Spleen (tissue), 11 donors: ENCODE results near the gene CXXC1. TPM values are rescaled to one million over a fixed set of nuclear protein-coding genes. Genes with fewer than 3 reads are reported as not detected.

Source experiments
- DNase-seq: peaks from one replicate; pipeline ENCODE4 v3.0.0-alpha.2; 2020
- H3K27ac ChIP-seq, 8 donors: fragments of 200-600 bp; sonication (generic) in 7 of 8; 1 replicate in 4 of 8; 2 replicates in 4 of 8; pipeline versions ENCODE4 v1.5.0 to v1.8.0; 2016 to 2021; ENCODE audit warnings: inconsistent platforms in 4 of 8, mild to moderate bottlenecking in 4 of 8, moderate library complexity in 1 of 8
- H3K27me3 ChIP-seq, 7 donors: fragments of 200-600 bp; sonication (generic) in 6 of 7; replicated peaks in 1 of 7; 1 replicate in 4 of 7; 2 replicates in 3 of 7; pipeline versions ENCODE4 v1.5.0 to v1.8.0; 2016 to 2021; ENCODE audit warnings: inconsistent platforms in 3 of 7, mild to moderate bottlenecking in 1 of 7
- H3K36me3 ChIP-seq, 6 donors: fragments of 200-600 bp; sonication (generic) in 5 of 6; 1 replicate in 4 of 6; 2 replicates in 2 of 6; pipeline versions ENCODE4 v1.5.0 to v1.8.0; 2016 to 2021; ENCODE audit warnings: inconsistent platforms in 2 of 6
- H3K4me1 ChIP-seq, 6 donors: fragments of 200-600 bp; sonication (generic) in 5 of 6; 1 replicate in 3 of 6; 2 replicates in 3 of 6; pipeline versions ENCODE4 v1.5.0 to v1.8.0; 2016 to 2021; ENCODE audit warnings: inconsistent platforms in 3 of 6
- H3K4me3 ChIP-seq, 8 donors: fragments of 200-600 bp; sonication (generic) in 7 of 8; 1 replicate in 4 of 8; 2 replicates in 4 of 8; pipeline versions ENCODE4 v1.5.0 to v1.8.0; 2016 to 2021; ENCODE audit warnings: inconsistent platforms in 4 of 8, mild to moderate bottlenecking in 4 of 8, moderate library complexity in 2 of 8
- H3K9me3 ChIP-seq, 8 donors: fragments of 200-600 bp; sonication (generic) in 7 of 8; 1 replicate in 4 of 8; 2 replicates in 4 of 8; pipeline versions ENCODE4 v1.5.0 to v1.8.0; 2016 to 2021; ENCODE audit warnings: inconsistent platforms in 4 of 8
- POLR2A ChIP-seq, 3 donors: fragments of 450-650 bp; IDR thresholded peaks; one replicate each; pipeline ENCODE4 v1.5.1; 2017; ENCODE audit warnings: antibody characterized with exemption in 3 of 3, mild to moderate bottlenecking in 1 of 3
- POLR2AphosphoS5 ChIP-seq, 3 donors: sonication (generic); formaldehyde crosslinking; IDR thresholded peaks; one replicate each; pipeline ENCODE4 v1.5.1; 2017; ENCODE audit warnings: antibody characterized with exemption in 3 of 3
- WGBS, 5 donors: extraction: QIAGEN DNeasy Blood & Tissue Kit in 3 of 5; methylation state at CpG; one replicate each; pipeline versions ENCODE4 v1.1.5 to v1.1.7; 2013 to 2018; 5-methylcytosine and 5-hydroxymethylcytosine counted together
- intact Hi-C: fragments of 100-400 bp; cut with DNase I; formaldehyde crosslinking; loops from one replicate; pipeline ENCODE4 v1.15.0; 2023; ENCODE audit warnings: low total_unique reads
- polyA plus RNA-seq, 3 donors: library from polyadenylated mRNA; stranded (reverse); fragments of 200-250 nt; gene quantifications; one replicate each; pipeline ENCODE4 v1.2.1, GENCODE V29; 2013
- total RNA-seq, 7 donors: library from RNA; depleted of rRNA in 3 of 7; stranded (reverse); fragments of >200 nt in 3 of 7; fragmentation: NEBNext Ultra II Directional in 4 of 7; extraction: Animal tissue kit (Norgen Biotek cat#: 25700) in 4 of 7; gene quantifications; one replicate each; pipeline versions ENCODE4 v1.1.0 to v1.2.1, GENCODE V29; 2016 to 2021
- TF ChIP-seq, protein P1 (sequence below), 11 experiments: fragments of 200-600 bp in 7 of 11; fragments of 450-650 bp in 4 of 11; sonication (generic) in 4 of 11; IDR thresholded peaks in 8 of 11; conservative IDR thresholded peaks in 3 of 11; 1 replicate in 7 of 11; 2 replicates in 4 of 11; pipeline versions ENCODE4 v1.4.0 to v1.8.0; 2016 to 2021; ENCODE audit warnings: antibody characterized with exemption in 11 of 11, inconsistent platforms in 4 of 11, mild to moderate bottlenecking in 1 of 11
- donor health status: healthy with polysubstance abuse.
- donor health status: DM: no; HTN: no; CAD: no; lungs with moderate emphysema.
- donor health status: DM: no; HTN: no; CAD: no.
- donor health status: Bipolar disorder and iron deficiency.
- donor health status: healthy.
- donor health status: DM: no; HTN: no; CAD: no.
- donor health status: DM: yes; HTN: yes; CAD: no.

The CXXC1 gene
- total and polyA plus RNA-seq, 10 donors, result 53.6 to 129 (median 102) TPM

DNA sequence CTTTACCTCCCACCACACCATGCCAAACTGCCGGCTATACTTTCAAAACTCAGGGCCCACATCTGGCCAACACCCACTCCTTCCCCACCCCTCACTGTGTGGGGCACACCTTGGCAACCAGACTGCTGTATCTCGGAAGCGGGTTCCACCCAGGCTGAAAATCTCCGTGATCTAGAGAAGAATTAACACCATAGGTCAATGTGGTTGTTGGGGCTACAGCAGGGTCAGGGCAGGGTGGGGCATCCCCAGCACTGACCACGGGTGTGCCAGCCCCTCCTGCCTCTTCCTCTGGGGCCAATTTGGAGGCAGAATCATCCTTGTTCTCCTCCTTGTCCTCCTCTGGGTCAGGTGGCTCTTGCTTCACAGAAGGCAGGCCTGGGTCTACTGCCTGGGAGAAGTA lies 14.9 kb downstream of the CXXC1 start:
- no peak for DNase-seq
- Histone ChIP-seq H3K4me1 (peaks cover 3 to 20% (median 13%) of the 10 kb centered on the region in 6 donors), H3K27ac (no peak overlapping the region), H3K27me3 (no peaks in the 10 kb centered on the region), H3K4me3 (no peak overlapping the region), H3K9me3 (no peaks in the 10 kb centered on the region), H3K36me3 (peaks cover 22 to 89% (median 83%) of the 10 kb centered on the region in 6 donors)
- no peak for TF ChIP-seq POLR2A (IDR thresholded peaks at IDR 0.05)
- TF ChIP-seq, protein P1, sequence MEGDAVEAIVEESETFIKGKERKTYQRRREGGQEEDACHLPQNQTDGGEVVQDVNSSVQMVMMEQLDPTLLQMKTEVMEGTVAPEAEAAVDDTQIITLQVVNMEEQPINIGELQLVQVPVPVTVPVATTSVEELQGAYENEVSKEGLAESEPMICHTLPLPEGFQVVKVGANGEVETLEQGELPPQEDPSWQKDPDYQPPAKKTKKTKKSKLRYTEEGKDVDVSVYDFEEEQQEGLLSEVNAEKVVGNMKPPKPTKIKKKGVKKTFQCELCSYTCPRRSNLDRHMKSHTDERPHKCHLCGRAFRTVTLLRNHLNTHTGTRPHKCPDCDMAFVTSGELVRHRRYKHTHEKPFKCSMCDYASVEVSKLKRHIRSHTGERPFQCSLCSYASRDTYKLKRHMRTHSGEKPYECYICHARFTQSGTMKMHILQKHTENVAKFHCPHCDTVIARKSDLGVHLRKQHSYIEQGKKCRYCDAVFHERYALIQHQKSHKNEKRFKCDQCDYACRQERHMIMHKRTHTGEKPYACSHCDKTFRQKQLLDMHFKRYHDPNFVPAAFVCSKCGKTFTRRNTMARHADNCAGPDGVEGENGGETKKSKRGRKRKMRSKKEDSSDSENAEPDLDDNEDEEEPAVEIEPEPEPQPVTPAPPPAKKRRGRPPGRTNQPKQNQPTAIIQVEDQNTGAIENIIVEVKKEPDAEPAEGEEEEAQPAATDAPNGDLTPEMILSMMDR (IDR thresholded peaks at IDR 0.05 in 8 of 11, conservative IDR thresholded peaks at IDR 0.05 in 3 of 11), result no peak
- TF ChIP-seq POLR2AphosphoS5 (IDR thresholded peaks at IDR 0.05), result no peak
- intact Hi-C loops, result no loop called here
- WGBS, 5 donors, result 77 to 100% (median 85%) methylated on average over 4 to 5 of the region's 5 CpGs

DNA sequence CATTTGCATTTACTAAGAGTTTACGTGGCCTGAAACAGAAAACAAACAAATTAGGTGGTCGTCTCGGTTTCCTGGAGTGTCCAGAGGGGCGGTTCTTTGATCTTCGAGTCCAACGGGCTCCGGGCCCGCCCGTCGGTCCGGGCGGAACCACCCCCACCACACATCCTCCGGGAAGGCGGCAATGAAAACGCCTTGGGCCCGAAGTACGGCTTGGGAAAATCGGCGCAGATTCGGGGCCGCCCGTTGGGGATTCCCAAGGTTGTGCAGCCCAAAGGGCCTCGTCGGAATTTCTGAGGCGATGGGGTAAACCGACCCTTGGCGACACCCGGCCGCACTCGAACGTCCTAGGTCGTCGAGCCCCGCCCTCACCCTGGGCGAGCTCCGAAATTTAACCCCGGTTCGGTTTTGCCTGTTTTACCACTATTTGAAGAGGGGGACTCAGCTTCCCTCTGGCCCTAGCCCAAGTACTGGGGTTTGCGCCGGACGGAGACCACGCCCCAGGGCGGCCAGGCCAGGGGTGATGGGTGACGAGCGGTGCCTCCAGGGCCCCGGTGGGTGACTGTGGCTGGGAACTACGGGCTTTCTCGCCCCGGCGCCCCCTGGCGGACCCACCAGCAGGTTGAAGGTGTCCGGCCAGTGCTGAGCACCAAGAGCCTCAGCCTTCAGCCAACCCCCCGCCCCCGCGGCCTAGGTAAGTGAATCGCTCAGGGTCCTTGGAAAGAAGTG lies 19.3 kb downstream of the CXXC1 start:
- Histone ChIP-seq H3K4me3 (peak overlapping the region; percentile 41 to 71 (median 51)), H3K4me1 (peaks cover 13 to 38% (median 31%) of the 10 kb centered on the region in 6 donors), H3K9me3 (no peaks in the 10 kb centered on the region), H3K27me3 (no peaks in the 10 kb centered on the region), H3K36me3 (peaks cover 8 to 45% (median 41%) of the 10 kb centered on the region in 6 donors), H3K27ac (peak overlapping the region; percentile 74 to 91 (median 85))
- TF ChIP-seq, protein P1 (IDR thresholded peaks at IDR 0.05 in 8 of 11, conservative IDR thresholded peaks at IDR 0.05 in 3 of 11), result peak; percentile 50 to 91 (median 81)
- TF ChIP-seq POLR2A (IDR thresholded peaks at IDR 0.05) (peak in 1 of 3 donors; percentile 9), POLR2AphosphoS5 (IDR thresholded peaks at IDR 0.05) (peak; percentile 79 to 85 (median 82))
- intact Hi-C loops, result loop anchor here (10.0 kb wide), 2 partner anchors 87 to 783 kb away; partner anchors contain the start of gene C18orf32
- peak; percentile 97 for DNase-seq
- WGBS, 5 donors, result 6 to 16% (median 10%) methylated on average over 41 to 56 of the region's 56 CpGs

DNA sequence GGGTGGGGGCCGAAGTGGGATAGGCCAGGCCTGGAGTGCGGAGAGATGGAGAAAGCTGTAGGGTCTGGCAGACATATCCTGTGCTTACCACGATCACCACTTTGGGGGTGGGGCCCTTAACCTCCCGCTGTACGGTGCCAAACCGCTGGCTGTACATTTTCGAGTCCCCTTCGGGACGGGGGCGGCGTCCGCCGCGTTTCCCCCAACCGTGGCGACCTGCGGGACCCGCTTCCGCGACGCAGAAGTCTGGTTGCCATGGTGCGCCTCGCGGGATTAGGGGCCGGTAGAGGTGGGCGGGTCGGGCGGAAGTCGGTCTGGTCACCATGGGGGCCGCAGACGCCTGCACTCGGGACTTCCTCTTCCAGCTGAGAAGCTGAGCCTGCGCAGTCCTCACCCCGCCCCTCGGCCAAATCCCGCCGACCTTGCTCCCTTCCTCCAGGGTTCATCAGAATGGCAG lies 21.2 kb downstream of the CXXC1 start, which contains the start of gene CFAP53:
CFAP53 (minus strand) TSS at position 248 of the 457 bp plus-strand sequence; CDS start at position 157, 91 bp downstream.
- H3K27me3 ChIP-seq, result no peaks in the 10 kb centered on the region
- DNase-seq, result peak; percentile 99
- intact Hi-C loops, result loop anchor here (10.0 kb wide), 2 partner anchors 89 to 781 kb away; partner anchors contain the start of gene C18orf32
- H3K9me3 ChIP-seq, result no peaks in the 10 kb centered on the region
- H3K36me3 ChIP-seq, result peaks cover 0 to 26% (median 22%) of the 10 kb centered on the region in 6 donors
- peak; percentile 84 to 88 (median 85) for TF ChIP-seq POLR2AphosphoS5 (IDR thresholded peaks at IDR 0.05)
- peak in 1 of 3 donors; percentile 8 for TF ChIP-seq POLR2A (IDR thresholded peaks at IDR 0.05)
- TF ChIP-seq, protein P1 (IDR thresholded peaks at IDR 0.05 in 8 of 11, conservative IDR thresholded peaks at IDR 0.05 in 3 of 11), result peak in 2 of 11 experiments; percentile 12 to 16
- 0 to 2% (median 1%) methylated on average over 9 to 37 of the region's 37 CpGs for WGBS, 5 donors
- peaks cover 13 to 38% (median 31%) of the 10 kb centered on the region in 6 donors for H3K4me1 ChIP-seq
- peak within 1 kb of the TSS; percentile 43 to 78 (median 70) for H3K4me3 ChIP-seq
- H3K27ac ChIP-seq, result peak within 1 kb of the TSS in 7 of 8 donors; percentile 81 to 91 (median 87)

DNA sequence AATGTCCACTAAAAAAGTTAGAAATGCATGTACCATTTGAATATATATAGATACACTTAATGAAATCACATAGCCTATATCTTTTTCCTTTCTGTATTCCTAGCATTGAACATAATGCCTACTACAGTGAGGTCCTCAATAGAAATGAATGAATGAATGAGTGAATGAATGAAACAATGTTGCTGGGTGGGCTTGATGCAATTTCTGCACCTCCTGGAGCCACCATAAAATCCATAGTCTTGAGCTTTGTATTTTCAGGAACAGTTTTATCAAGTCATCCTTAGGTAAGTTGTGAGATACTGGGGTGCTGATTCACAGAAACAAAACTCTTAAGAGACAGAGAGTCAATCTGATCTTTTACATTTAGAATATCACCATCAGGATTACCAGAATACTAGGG lies 24.5 kb downstream of the CXXC1 start:
- no peak overlapping the region for H3K4me3 ChIP-seq
- peaks cover 13 to 26% (median 23%) of the 10 kb centered on the region in 6 donors for H3K4me1 ChIP-seq
- DNase-seq, result no peak
- H3K27ac ChIP-seq, result no peak overlapping the region
- no peaks in the 10 kb centered on the region for H3K9me3 ChIP-seq
- no peaks in the 10 kb centered on the region for H3K27me3 ChIP-seq
- no peaks in the 10 kb centered on the region for H3K36me3 ChIP-seq
- no peak for TF ChIP-seq POLR2A (IDR thresholded peaks at IDR 0.05)
- no peak for TF ChIP-seq POLR2AphosphoS5 (IDR thresholded peaks at IDR 0.05)
- TF ChIP-seq, protein P1 (IDR thresholded peaks at IDR 0.05 in 8 of 11, conservative IDR thresholded peaks at IDR 0.05 in 3 of 11), result no peak
- intact Hi-C loops, result loop anchor here (10.0 kb wide), 2 partner anchors 92 to 778 kb away; partner anchors contain the start of gene C18orf32
